Superior temporal gyrus (tissue), 1 donor: ENCODE measurements around the gene BATF.

ENCODE experiments used
- DNase-seq: peaks from one replicate; pipeline ENCODE4 v3.0.0-alpha.2; 2016; ENCODE audit errors: extremely low spot score

BATF gene

DNA sequence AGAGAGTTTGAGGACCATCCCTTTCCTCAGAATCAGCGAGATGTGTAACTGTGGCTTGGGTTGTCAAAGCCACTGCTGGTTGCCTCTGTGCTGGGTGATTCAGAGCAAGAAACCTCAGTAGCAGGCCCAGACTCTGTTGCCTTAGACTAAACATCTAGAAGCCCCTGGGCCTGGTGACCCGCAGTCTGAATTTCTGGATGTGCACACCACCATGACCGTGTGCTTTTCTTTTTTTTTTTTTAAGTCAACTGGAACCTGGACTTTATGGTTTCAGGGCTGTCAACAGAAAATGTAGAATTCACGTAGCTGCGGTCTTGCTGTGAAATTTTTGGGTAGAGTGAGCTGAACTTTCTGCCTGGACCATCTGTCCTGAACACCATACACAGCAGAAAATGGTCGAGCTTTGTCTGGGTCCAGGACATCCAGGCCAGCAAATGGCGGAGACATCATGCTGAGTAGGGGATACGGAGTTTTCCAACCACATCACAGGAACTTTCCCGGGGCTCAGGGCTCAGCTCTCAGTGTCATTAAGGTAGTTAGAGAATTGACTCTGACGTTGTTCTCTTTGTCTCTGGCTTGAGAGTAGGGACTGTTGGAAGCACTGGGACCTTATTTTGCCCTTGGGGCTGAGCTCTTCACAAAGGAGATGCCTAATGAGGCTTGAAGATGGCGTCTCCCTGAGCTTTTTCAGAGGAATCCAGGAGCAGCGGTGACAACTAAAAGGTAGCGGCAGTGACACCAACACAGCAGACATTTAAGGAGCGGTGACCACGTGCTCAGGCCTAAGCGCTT lies 23.0 kb upstream of the BATF start:
- DNase-seq, result no peak

DNA sequence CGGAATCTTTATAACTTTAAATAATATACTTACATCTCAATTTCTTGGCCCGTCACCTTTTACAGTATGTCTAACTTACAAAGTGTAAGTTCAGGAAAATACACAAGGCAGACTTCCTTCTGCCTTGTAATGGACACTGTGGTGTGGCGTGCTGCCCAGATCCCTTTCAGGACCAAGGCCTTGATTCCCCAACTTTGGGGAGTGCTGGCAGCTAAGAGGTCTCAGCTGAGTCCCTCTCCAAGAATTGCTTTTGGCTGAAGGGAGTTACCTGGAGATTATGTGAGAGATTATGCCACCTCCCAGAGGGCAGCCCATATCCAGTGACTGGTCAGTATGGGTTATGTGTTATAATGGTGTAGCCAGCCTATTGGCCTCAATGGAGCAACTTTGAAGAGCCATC lies 21.2 kb upstream of the BATF start:
- DNase-seq, result no peak

DNA sequence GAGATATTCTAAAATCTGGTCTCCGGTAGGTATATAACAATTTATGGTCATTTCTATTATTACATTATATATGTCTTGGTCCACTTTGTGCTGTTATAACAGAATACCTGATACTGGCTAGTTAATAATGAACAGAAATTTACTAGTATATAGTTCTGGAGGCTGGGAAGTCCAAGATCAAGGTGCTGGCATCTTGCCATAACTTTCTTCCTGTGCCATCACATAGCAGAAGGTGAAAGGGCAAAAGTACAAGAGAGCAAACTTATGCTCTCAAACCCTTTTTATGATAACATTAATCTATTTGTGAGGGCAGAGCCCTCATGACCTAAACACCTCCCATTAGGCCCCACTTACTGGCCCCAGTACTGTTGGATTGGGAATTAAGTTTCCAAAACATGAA lies 17.9 kb upstream of the BATF start:
- no peak for DNase-seq

DNA sequence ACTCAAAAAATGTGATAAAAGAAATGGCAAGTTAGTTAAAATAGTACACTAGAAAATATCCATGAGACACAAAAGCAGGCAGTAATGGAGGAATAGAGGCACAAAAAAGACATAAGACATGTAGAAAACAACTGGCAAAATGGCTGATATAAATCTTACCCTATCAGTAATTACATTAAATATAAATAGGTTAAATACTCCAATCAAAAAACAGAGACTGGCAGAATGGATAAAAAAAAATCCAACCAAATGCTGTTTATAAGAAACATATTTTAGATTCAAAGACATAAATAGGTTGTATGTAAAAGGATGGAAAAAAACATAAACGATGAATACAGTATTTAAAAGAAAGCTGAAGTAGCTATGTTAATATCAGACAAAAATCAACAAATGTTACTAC lies 15.3 kb upstream of the BATF start:
- DNase-seq, result no peak

DNA sequence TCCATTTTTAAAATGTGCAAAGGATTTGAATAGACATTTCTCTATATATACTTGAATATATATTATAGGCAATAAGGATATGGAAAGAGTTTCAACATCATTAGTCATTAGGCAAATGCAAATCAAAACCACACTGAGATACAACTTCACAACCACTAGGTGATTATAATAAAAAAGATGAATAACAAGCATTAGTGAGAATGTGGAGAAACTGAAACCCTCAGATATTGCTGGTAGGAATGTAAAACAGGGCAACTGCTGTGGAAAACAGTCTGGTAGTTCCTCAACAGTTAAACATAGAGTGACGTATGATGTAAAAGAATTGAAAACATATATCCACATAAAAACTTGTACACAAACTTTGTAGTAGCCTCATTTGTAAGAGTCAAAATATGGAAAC lies 11.7 kb upstream of the BATF start:
- no peak for DNase-seq

DNA sequence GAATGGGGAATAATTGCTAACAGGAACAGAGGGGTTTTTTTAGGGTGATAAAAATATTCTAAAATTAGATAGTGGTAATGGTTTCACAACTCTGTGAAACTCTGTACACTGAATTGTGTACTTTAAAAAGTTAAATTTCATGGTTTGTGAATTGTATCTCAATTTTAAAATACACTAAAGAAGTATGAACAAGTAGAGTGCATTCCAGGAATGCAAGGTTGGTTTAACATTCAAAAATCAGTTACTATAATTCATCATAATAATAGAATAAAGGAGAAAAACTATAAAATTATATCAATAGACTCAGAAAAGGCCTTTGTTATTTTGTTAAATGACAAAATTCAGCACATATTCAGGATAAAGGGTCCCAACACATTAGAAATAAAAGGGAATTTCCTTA lies 11.1 kb upstream of the BATF start:
- no peak for DNase-seq

DNA sequence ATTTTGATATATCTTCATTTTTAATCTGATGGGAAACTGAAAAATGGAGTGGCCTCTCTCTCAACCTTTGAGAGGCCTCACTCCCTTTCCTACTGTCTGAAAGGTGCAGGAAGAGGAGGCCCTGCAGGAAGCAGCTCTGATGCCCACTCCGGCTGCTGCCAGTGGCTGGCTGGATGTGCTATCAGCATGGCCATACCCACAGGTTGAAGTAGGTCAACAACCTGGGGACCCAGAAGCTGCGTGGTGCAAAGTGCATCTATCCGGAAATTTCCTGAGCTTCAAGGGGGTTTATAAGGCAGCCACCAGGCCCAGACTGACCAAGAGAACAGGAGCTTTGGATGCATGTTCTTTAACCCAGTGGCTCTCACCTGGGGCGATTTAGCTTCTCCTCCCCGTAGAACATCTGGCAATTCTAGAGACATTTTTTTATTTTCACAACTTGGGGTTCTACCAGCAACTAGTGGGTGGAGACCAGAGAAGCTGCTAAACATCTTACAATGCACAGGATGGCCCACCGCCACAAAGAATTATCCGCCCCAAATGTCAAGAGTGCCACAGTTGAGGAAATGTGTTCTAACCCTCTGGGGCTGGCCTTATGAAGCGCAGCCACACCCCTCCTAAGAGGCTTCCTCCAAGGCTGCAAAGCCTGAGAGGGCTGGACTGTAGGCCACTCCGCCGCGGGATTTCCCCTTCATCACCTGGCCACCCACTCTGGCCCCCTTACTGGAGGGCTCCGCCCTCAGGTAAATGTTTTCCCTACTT lies 8.2 kb upstream of the BATF start:
- no peak for DNase-seq

DNA sequence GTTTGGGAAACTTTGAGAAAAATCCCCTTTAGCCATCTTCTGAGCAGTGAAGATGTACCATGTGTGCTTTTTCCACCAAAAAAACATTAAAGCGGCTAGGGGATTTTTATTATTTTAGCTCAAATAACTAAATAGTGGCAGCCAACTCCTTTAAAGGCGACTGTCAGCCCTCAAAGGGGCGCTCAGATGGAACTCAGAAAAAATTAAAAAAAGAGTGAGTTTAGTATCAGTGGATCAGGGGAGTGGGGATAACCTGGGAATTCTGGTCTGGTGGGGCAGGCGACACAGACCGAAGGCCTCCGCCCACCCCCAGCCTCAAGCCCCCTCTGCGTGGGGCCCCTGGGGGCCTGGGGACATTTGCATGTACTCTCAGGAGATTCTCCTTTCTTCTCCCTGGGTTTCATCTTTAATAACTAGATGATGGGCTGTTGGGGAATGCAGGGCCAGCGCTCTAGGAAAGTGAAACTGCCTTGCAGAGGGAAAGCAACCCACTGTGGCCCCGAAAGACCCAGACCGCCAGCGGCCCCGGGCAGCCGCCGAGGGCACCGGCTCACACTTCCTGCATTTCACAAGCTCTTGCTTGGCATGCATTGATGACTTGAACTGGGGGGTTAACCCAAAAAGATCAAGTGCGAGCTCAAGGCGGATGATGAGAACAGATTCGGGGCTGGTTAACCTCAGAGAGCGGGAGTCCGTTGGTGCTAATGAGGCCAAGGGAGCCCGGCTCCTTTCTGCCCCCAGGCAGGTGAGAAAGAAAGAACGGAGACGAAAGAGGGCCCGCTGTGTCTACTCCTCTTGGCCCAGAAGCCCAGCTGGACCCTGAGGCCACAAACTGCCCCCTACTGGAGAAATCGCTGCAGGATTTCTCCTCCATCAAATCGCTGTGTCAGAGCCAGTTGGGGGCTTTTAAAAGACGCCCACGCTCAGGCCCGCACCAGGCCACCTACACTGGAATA lies 7.3 kb upstream of the BATF start:
- DNase-seq, result no peak

DNA sequence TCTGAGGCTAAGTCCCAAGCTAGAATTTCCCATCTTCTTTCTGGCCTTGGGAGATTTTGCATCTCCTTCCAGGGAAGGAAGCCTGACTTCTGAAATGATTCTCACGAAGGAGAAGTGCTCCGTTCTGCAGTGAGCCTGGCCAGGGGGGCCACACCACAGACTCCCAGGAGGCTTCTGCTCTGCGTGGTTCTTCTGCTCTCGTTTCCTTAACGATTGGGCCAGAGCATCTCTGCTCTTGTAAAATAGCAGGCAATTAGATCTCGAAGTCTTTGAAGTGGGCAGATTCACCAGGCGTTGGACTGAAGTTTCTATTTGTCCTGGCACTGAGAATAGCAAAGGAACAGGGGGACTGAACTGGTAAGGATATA lies 6.7 kb upstream of the BATF start:
- DNase-seq, result no peak

DNA sequence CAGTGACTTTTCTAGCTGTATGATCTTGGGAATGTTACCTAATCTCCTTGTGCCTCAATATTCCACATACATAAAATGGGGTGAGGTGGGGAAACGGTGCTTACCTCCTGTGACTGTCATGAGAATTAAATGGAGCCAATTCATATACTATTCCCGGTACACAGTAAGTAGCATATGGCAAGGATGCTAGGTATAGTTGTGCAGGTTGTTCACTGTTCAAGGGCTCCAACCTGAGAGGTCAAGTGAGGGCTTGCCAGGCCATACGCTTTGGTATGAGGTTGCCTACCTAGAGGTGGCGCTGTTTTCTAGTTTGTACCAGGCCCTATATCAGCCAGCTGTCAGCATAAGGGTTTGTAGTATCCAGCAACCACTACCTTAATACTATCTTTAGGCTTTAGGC lies 3.6 kb upstream of the BATF start:
- DNase-seq, result no peak

DNA sequence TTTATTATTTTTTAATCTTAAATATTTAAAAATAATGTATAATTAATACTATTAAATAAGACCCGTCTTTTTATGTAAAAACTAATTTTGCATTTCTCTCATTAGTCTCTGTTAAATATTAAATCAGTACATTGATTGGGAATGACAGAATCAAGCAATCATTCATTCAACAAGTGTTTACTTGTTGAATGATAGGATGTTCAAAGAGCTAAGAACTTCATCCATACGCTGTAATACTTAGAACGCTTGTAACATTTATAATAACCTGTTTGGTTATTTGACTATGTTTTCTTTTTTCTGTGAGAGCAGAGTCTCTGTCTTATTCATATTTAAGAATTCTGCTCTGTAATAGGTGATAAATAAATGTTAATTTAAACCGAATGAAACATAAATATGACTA lies 2.9 kb upstream of the BATF start:
- DNase-seq, result no peak

DNA sequence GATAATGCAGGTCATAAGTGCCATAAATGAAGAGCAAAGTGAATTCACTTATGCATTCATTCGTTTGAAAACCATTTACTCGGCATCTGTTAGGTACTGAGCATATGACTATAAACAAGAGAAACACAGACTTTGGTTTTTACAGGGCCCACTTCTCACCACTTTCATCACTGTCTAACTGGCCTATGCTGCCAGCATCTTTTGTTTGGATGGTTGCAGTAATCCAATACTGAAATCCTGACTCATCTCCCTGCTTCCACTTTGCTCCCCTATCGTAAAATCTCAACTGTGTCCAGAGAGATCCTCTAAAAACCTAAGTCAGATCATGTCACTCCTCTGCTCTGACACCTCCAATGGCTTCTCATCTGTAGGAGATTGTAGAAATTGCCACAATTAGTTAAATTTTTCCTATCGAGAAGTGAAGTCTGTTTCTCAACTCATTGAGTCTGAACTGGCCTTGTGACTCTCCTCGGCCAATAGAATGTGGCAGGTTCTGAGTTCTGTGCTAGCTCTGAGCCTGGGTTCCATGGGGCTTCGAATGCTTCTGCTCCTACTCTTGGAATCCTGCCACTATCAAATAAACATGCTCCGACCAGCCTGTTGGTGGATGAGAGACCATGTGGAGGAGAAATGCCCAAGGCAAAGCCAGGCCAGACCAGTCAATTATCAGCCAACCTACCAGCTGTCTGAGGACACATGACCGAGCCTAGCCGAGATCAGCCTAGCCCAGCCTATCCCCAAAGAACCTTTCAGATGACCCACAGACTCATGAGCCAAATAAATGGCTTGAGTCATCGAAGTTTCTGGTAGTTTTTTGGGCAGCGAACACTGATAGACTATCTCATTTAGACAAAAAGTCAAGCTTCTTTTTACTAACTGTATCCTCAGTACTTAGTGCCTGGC lies 2.2 kb upstream of the BATF start:
- no peak for DNase-seq

DNA sequence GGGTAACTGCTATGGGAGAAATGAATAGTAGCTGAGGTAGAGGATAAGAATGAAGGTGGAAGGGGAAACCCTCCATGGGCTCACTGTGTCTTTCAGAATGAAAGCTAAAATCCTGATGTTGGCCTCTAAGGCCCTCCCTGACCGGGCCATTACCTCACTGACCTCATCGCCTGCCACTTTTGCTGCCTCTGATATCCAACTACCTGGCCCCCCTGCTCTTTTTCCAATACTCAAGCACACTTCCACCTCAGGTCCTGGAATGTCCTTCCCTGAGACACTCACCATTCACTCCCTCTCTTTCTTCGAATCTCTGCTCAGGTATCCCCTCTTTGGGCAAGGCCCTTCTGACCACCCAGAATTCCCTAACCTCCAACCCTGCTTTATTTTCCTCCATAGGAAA lies 1.4 kb upstream of the BATF start:
- DNase-seq, result no peak

DNA sequence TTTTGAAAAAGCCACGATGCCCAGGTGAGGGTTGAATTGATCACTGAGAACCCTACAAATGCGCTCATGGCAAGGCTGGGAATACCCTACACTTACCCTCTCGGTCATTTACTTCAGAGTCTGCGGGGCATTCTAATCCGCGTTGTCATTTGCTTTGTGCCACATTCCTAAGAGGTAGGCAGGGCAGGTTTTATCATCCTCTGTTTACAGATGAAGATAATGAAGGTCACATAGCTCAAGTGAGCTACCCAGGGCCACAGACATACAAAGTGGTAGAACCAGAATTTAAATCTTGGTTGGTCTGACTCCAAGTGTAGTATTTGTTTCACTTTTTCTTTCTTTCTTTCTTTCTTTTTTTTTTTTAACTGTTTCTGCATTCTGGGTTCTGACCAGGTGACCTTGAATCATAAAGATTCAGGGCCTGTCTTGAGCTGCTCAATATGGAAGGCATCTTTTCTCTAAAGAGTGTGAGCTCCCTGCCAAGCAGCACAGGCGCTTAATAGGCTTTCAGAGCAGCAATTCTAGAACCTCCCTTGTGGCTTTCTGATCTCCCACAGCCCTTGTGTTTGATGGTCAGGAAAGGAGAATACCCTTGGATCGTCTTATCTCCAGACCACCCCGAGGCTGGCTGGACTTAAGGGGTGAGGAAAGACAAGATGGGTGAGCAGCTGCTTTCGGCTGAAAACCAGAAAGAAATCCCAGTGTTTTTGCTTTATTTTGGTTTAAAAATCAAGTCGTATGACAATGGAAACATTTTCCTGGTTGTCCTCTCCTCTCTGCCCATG lies 662 bp upstream of the BATF start:
- no peak for DNase-seq

DNA sequence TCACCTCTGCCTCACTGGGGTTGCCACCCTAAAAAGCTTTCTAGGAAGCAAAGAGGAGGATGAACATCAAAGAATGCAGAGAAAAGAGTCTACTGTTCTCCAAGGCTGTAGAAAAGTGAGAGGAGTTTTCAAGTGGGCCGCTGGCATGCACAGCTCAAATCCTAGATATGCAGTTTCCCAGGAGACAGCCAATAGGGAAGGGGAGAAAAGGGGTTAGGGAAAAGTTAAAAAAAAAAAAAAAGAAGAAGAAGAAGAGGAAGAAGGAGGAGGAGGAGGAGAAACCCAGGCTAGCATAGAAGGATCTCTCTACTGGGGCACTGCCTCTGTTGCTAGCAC lies 682 bp downstream of the BATF start:
- no peak for DNase-seq

DNA sequence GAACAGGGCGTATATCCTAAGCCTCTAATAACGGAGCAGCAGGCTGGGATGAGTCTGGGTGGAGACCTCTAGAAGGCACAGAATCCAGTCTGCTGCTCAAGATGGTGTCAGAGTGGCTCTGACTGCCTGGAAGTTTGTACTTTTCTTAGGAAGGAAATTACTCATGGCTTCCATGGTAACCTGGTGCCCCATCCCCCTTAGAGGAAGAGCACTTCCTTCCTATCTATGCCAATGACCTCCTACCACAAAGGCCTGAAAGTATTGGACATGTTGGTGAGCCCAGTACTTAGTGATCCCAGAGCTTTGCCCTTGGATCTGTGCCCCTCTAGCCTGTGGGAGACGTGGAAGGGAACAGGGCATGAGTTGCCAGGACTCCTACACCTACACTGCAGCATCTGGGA lies 1.5 kb downstream of the BATF start:
- no peak for DNase-seq

DNA sequence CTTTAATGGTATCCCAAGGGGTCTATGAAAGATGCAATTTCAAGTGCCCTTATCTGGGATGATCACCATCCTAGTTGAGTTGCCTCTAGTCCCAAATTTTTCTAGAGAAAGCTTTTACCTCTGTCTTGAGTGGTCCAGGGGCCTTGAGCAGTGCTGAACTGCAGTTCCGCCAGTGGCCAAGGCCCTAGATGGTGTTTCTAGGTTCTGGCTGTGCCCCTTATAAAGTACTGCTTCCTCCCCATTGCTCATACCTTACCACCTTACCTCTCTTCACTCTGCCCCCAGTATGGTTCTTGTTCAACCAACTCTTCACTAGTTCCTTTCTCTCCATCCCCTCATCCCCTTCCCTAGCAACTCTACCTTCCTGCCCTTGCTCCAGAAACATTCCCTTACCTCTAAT lies 3.7 kb downstream of the BATF start:
- no peak for DNase-seq

DNA sequence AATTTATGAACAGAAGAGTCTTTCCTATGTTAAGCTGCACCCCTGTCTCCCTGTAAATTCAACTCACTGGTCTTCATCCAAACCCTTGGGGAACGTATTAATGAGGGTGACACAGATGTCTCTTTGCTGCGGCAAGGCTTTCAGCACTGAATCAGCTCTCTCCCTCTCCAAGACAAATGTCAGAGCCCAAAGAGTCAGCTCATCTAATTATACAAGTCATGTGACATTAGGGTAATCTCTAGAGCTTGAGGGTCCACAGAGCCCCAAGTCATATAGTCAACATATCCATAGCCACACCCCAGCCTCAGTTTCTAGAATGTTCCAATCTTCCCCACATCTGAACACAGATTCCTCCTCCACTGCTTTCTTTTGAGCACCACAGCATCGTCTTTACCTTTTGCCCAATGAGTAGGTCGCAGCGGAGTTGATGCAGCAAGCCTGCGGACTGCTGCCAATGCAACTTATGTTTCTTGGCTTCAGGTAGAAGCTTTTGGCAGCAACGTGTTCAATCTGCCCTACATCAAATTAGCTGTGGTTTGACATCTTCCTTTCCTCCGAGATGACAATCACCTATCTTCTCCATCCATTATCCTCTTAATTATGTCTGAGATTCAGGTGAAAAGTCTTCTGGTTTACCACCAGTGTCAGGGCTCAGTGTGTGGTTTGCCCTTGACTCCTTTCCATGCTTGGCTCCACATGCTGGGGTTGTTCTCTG lies 5.3 kb downstream of the BATF start:
- no peak for DNase-seq

DNA sequence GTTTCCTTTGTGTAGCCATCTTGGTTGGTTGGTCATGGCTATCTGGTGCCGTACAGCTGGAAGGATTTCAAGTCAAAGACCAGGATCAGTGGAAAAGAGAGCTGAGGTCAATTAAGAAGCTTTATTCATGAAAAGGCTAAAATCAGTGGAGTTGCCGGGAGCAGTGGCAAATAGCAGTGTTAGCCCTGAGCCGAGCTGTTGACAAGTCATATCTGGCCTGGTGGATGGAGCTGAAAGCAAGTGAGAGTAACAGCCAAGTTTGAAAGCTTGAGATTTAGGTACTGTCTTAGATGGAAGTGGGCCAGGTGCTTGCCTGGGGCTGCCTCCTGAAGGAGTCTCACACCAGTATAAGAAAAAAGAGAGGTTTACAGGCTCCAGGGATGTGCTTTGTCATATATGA lies 9.0 kb downstream of the BATF start:
- DNase-seq, result no peak

DNA sequence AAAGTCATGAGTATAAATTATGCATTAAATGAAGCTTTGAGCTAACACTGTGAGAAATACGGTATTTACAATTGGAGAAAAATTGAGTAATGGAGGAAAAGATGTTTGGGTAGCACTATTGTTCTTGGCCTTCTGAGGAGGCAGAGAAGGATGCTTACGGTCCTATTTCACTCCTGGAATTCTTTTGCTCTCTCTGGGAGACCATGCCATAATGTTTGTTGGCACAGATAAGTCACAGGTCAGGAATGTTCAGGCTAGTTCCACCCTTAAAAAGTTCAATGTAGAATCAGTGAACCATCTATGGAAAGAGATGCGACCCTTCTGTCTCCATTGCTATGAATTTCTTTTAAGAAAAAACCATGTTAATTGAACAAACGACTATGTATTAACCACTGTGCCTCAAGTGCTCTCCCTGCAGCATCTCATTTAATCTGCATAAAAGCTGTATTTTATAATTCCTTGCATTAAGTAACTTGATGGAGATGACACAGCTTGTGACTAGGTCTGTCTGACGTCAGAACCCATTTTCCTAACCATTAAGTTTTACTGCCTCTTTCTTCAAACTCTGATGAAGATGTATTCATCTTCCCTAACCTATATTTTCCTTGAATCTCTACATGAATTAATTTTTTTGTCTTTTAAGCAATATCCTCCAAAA lies 9.5 kb downstream of the BATF start:
- no peak for DNase-seq
